ENCODE results near the gene PPP1R11. TPM values are rescaled to one million over a fixed set of nuclear protein-coding genes. Genes with fewer than 3 reads are reported as not detected.
"Not testable (repeated sequence)": the region's sequence is repeated elsewhere in the genome, so short reads cannot be mapped to it uniquely, and the experiment has no call there.

PPP1R11 gene
- polyA plus RNA-seq (2013, experiment 1 of 2): 35.2 TPM
- polyA plus RNA-seq (2013, experiment 2 of 2): 33.4 TPM

- peak within 1 kb of the TSS; percentile 84 for H3K4me3 ChIP-seq (ENCODE audit: low read length)
- peaks cover 2% of the 10 kb centered on the region for H3K4me1 ChIP-seq (ENCODE audit: control insufficient read depth, low read depth, low read length)
- peak within 1 kb of the TSS; percentile 99 for H3K56ac ChIP-seq (ENCODE audit: low read length)
- no peak within 1 kb of the TSS for H2BK15ac ChIP-seq (replicated peaks; ENCODE audit: low read depth)
- H3K23ac ChIP-seq (ENCODE audit: low read length): no peak within 1 kb of the TSS
- H2BK120ac ChIP-seq (ENCODE audit: low read depth, low read length): no peak within 1 kb of the TSS
- peak within 1 kb of the TSS; percentile 95 for H3K9ac ChIP-seq (ENCODE audit: low read length)
- no peak within 1 kb of the TSS for H3K4ac ChIP-seq (ENCODE audit: low read depth, low read length)
- peaks cover 15% of the 10 kb centered on the region for H3K27me3 ChIP-seq (ENCODE audit: insufficient read depth, low read length, poor library complexity)
- H3K18ac ChIP-seq (ENCODE audit: low read length): no peak within 1 kb of the TSS
- H4K5ac ChIP-seq (ENCODE audit: low read length): peak within 1 kb of the TSS; percentile 93
- no CpG with 5 or more reads among the region's 46 CpGs for WGBS (ENCODE audit: extremely low coverage, insufficient coverage, low lambda C conversion rate)
- peaks cover under 1% of the 10 kb centered on the region for H3K79me1 ChIP-seq (ENCODE audit: low read length)
- H3K36me3 ChIP-seq (ENCODE audit: control insufficient read depth, insufficient read depth, low read length): no peaks in the 10 kb centered on the region
- DNase-seq: peak; percentile 100
- H3K4me2 ChIP-seq (ENCODE audit: low read length): peak within 1 kb of the TSS; percentile 100
- no peak within 1 kb of the TSS for H4K8ac ChIP-seq (ENCODE audit: low read depth, low read length)
- H3K27ac ChIP-seq (ENCODE audit: low read depth, low read length): peak within 1 kb of the TSS; percentile 87
- H2BK5ac ChIP-seq (ENCODE audit: low read length): peak within 1 kb of the TSS; percentile 92
- H3K79me2 ChIP-seq (ENCODE audit: control insufficient read depth, insufficient read depth, low read length): peaks cover under 1% of the 10 kb centered on the region
- peak within 1 kb of the TSS; percentile 62 for H2AK5ac ChIP-seq (ENCODE audit: low read length)
Observed at GRCh38 chr6:30066577-30067459, at the start of gene PPP1R11. Gene PPP1R11, plus strand, starts transcription at chr6:30067198. Its CDS starts 213 bp downstream, at chr6:30067411.

- Histone ChIP-seq H2BK5ac (ENCODE audit: low read length) (no peak overlapping the region), H3K23ac (ENCODE audit: low read length) (no peak overlapping the region), H3K56ac (ENCODE audit: low read length) (no peak overlapping the region), H2AK5ac (ENCODE audit: low read length) (no peak overlapping the region), H3K18ac (ENCODE audit: low read length) (no peak overlapping the region), H3K4me1 (ENCODE audit: control insufficient read depth, low read depth, low read length) (no peaks in the 10 kb centered on the region), H4K8ac (ENCODE audit: low read depth, low read length) (no peak overlapping the region), H3K79me2 (ENCODE audit: control insufficient read depth, insufficient read depth, low read length) (no peaks in the 10 kb centered on the region), H3K79me1 (ENCODE audit: low read length) (no peaks in the 10 kb centered on the region), H3K4me3 (ENCODE audit: low read length) (no peak overlapping the region), H2BK15ac (replicated peaks; ENCODE audit: low read depth) (no peak overlapping the region), H4K5ac (ENCODE audit: low read length) (no peak overlapping the region), H3K27me3 (ENCODE audit: insufficient read depth, low read length, poor library complexity) (no peaks in the 10 kb centered on the region), H3K27ac (ENCODE audit: low read depth, low read length) (no peak overlapping the region), H3K9ac (ENCODE audit: low read length) (no peak overlapping the region), H3K36me3 (ENCODE audit: control insufficient read depth, insufficient read depth, low read length) (no peaks in the 10 kb centered on the region), H3K4me2 (ENCODE audit: low read length) (no peak overlapping the region), H2BK120ac (ENCODE audit: low read depth, low read length) (no peak overlapping the region), H3K4ac (ENCODE audit: low read depth, low read length) (no peak overlapping the region)
- DNase-seq: no peak
- WGBS (ENCODE audit: extremely low coverage, insufficient coverage, low lambda C conversion rate): no CpG with 5 or more reads among the region's 2 CpGs
Observed at GRCh38 chr6:30019819-30020218, 47.2 kb upstream of the PPP1R11 start.

DNA sequence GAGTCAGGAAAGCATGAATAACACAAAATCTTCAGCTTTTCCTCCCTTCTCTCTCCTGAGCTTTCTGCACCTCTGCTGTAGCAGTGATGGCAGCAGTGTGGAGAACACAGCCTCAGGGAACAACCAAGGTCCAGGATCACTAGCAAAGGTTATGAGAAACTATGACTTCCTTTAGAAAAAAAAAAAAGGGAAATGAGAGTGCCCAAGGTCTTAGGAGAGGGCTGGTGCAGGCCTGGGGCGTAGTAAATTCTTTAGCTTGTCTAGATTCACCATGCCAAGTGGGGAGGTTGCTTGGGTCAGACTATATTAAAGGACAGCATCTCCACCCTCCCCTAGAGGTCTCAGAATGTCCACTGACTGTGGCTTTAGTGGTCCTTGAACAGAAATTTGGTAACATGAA lies 46.4 kb upstream of the PPP1R11 start:
- DNase-seq: no peak
- no peak overlapping the region for H3K56ac ChIP-seq (ENCODE audit: low read length)
- no peaks in the 10 kb centered on the region for H3K79me1 ChIP-seq (ENCODE audit: low read length)
- no peaks in the 10 kb centered on the region for H3K79me2 ChIP-seq (ENCODE audit: control insufficient read depth, insufficient read depth, low read length)
- no peak overlapping the region for H2BK120ac ChIP-seq (ENCODE audit: low read depth, low read length)
- H3K9ac ChIP-seq (ENCODE audit: low read length): no peak overlapping the region
- H3K4me3 ChIP-seq (ENCODE audit: low read length): no peak overlapping the region
- no peak overlapping the region for H3K18ac ChIP-seq (ENCODE audit: low read length)
- no peak overlapping the region for H3K27ac ChIP-seq (ENCODE audit: low read depth, low read length)
- H2BK5ac ChIP-seq (ENCODE audit: low read length): no peak overlapping the region
- WGBS (ENCODE audit: extremely low coverage, insufficient coverage, low lambda C conversion rate): no CpG with 5 or more reads among the region's 1 CpG
- no peaks in the 10 kb centered on the region for H3K36me3 ChIP-seq (ENCODE audit: control insufficient read depth, insufficient read depth, low read length)
- no peak overlapping the region for H4K8ac ChIP-seq (ENCODE audit: low read depth, low read length)
- no peaks in the 10 kb centered on the region for H3K4me1 ChIP-seq (ENCODE audit: control insufficient read depth, low read depth, low read length)
- H3K27me3 ChIP-seq (ENCODE audit: insufficient read depth, low read length, poor library complexity): no peaks in the 10 kb centered on the region
- H3K4me2 ChIP-seq (ENCODE audit: low read length): no peak overlapping the region
- no peak overlapping the region for H2BK15ac ChIP-seq (replicated peaks; ENCODE audit: low read depth)
- H4K5ac ChIP-seq (ENCODE audit: low read length): no peak overlapping the region
- no peak overlapping the region for H2AK5ac ChIP-seq (ENCODE audit: low read length)
- no peak overlapping the region for H3K4ac ChIP-seq (ENCODE audit: low read depth, low read length)
- no peak overlapping the region for H3K23ac ChIP-seq (ENCODE audit: low read length)

GRCh38 chr6:30022189-30022588 lies 44.8 kb upstream of the PPP1R11 start:
- Histone ChIP-seq H3K79me1 (ENCODE audit: low read length) (no peaks in the 10 kb centered on the region), H2BK120ac (ENCODE audit: low read depth, low read length) (no peak overlapping the region), H3K4me1 (ENCODE audit: control insufficient read depth, low read depth, low read length) (no peaks in the 10 kb centered on the region), H2BK5ac (ENCODE audit: low read length) (no peak overlapping the region), H3K36me3 (ENCODE audit: control insufficient read depth, insufficient read depth, low read length) (no peaks in the 10 kb centered on the region), H3K79me2 (ENCODE audit: control insufficient read depth, insufficient read depth, low read length) (no peaks in the 10 kb centered on the region), H2BK15ac (replicated peaks; ENCODE audit: low read depth) (no peak overlapping the region), H3K9ac (ENCODE audit: low read length) (no peak overlapping the region), H3K27ac (ENCODE audit: low read depth, low read length) (no peak overlapping the region), H4K8ac (ENCODE audit: low read depth, low read length) (no peak overlapping the region), H3K27me3 (ENCODE audit: insufficient read depth, low read length, poor library complexity) (no peaks in the 10 kb centered on the region), H3K4me2 (ENCODE audit: low read length) (no peak overlapping the region), H3K18ac (ENCODE audit: low read length) (no peak overlapping the region), H2AK5ac (ENCODE audit: low read length) (no peak overlapping the region), H3K4ac (ENCODE audit: low read depth, low read length) (no peak overlapping the region), H3K56ac (ENCODE audit: low read length) (no peak overlapping the region), H3K4me3 (ENCODE audit: low read length) (no peak overlapping the region), H4K5ac (ENCODE audit: low read length) (no peak overlapping the region), H3K23ac (ENCODE audit: low read length) (no peak overlapping the region)
- DNase-seq: no peak
- 100% methylated on average over 1 of the region's 3 CpGs for WGBS (ENCODE audit: extremely low coverage, insufficient coverage, low lambda C conversion rate)

DNA sequence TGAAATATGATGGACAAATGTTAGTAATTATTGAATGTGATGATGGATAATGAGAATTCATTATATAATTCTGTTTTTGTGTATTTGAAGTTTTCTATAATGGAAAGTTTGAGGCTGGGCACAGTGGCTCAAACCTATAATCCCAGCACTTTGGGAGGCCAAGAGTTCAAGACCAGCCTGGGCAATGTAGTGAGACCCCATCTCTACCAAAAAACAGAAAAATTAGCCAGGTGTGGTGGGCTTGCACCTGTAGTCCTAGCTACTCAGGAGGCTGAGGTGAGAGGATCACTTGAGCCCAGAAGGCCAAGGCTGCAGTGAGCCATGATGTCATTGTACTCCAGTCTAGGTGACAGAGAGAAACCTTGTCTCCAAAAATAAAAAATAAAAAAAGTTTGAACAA lies 44.3 kb upstream of the PPP1R11 start:
- not testable (repeated sequence) for H3K4me3 ChIP-seq (ENCODE audit: low read length); H3K27ac ChIP-seq (ENCODE audit: low read depth, low read length); H2AK5ac ChIP-seq (ENCODE audit: low read length); H2BK120ac ChIP-seq (ENCODE audit: low read depth, low read length); H3K79me1 ChIP-seq (ENCODE audit: low read length); H3K4me1 ChIP-seq (ENCODE audit: control insufficient read depth, low read depth, low read length); H3K4me2 ChIP-seq (ENCODE audit: low read length); H3K4ac ChIP-seq (ENCODE audit: low read depth, low read length); H3K9ac ChIP-seq (ENCODE audit: low read length); H3K36me3 ChIP-seq (ENCODE audit: control insufficient read depth, insufficient read depth, low read length); H4K8ac ChIP-seq (ENCODE audit: low read depth, low read length); H4K5ac ChIP-seq (ENCODE audit: low read length); H2BK5ac ChIP-seq (ENCODE audit: low read length); DNase-seq; H3K79me2 ChIP-seq (ENCODE audit: control insufficient read depth, insufficient read depth, low read length); H3K56ac ChIP-seq (ENCODE audit: low read length); H3K23ac ChIP-seq (ENCODE audit: low read length); H3K27me3 ChIP-seq (ENCODE audit: insufficient read depth, low read length, poor library complexity); H3K18ac ChIP-seq (ENCODE audit: low read length); H2BK15ac ChIP-seq (replicated peaks; ENCODE audit: low read depth)
